C4-2B (cell line): ENCODE measurements around the gene WTIP.

Experiments used
- H3K27ac ChIP-seq: fragments of 450-650 bp; 2 replicates; pipeline ENCODE4 v1.5.1; 2017
- CTCF ChIP-seq: fragments of 450-650 bp; conservative IDR thresholded peaks from 2 replicates; pipeline ENCODE4 v1.5.1; 2017; ENCODE audit warnings: mild to moderate bottlenecking
- ZFX ChIP-seq: fragments of 450-650 bp; IDR thresholded peaks from 2 replicates; pipeline ENCODE4 v1.6.1; 2017

The WTIP gene

GRCh38 chr19:34534206-34534605 is 52.6 kb downstream of the WTIP start:
- TF ChIP-seq ZFX (no peak), CTCF (no peak)
- H3K27ac ChIP-seq: no peak overlapping the region

- H3K27ac ChIP-seq: no peak overlapping the region
- TF ChIP-seq ZFX (no peak), CTCF (no peak)
Observed at GRCh38 chr19:34539396-34539795, 57.8 kb downstream of the WTIP start.

GRCh38 chr19:34540811-34541557 is 59.4 kb downstream of the WTIP start:
- no peak overlapping the region for H3K27ac ChIP-seq
- TF ChIP-seq CTCF (no peak), ZFX (no peak)

- H3K27ac ChIP-seq: no peak overlapping the region
- no peak for TF ChIP-seq CTCF
- no peak for TF ChIP-seq ZFX
Observed at GRCh38 chr19:34549833-34550232, 68.3 kb downstream of the WTIP start.

GRCh38 chr19:34555447-34555846 is 73.9 kb downstream of the WTIP start:
- no peak overlapping the region for H3K27ac ChIP-seq
- TF ChIP-seq ZFX (no peak), CTCF (peak; percentile 61)

- H3K27ac ChIP-seq: no peak overlapping the region
- TF ChIP-seq CTCF: peak; percentile 76
- no peak for TF ChIP-seq ZFX
Observed at GRCh38 chr19:34556488-34556887, 74.9 kb downstream of the WTIP start.

- no peak overlapping the region for H3K27ac ChIP-seq
- no peak for TF ChIP-seq ZFX
- no peak for TF ChIP-seq CTCF
Observed at GRCh38 chr19:34559045-34559444, 77.5 kb downstream of the WTIP start.
